GM20000 (cell line): ENCODE measurements around the gene ETFRF1.

Experiments
- DNase-seq: peaks from one replicate; pipeline ENCODE4 v3.0.0; 2012; ENCODE audit warnings: low spot score
- TF ChIP-seq, protein P1 (sequence below): IDR thresholded peaks from 2 replicates; pipeline ENCODE4 v1.5.1; 2012; ENCODE audit warnings: mild to moderate bottlenecking, control low read depth; ENCODE audit errors: extremely low read depth, missing control alignments

Gene ETFRF1

DNA sequence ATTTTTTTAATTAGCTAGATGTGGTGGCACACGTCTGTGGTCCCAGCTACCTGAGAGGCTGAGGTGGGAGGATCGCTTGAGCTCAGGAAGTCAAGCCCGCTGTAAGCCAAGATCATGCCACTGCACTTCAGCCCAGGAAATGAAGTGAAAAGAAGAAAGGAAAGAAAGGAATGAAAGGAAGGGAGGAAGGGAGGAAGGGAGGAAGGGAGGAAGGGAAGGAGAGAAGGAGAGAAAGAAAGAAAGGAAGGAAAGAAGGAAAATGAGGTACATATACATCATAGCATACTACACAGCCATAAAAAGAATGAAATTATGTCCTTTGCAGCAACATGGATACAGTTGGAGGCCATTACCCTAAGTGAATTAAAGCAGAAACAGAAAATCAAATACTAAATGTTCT, 12.3 kb upstream of the ETFRF1 start:
- TF ChIP-seq, protein P1, sequence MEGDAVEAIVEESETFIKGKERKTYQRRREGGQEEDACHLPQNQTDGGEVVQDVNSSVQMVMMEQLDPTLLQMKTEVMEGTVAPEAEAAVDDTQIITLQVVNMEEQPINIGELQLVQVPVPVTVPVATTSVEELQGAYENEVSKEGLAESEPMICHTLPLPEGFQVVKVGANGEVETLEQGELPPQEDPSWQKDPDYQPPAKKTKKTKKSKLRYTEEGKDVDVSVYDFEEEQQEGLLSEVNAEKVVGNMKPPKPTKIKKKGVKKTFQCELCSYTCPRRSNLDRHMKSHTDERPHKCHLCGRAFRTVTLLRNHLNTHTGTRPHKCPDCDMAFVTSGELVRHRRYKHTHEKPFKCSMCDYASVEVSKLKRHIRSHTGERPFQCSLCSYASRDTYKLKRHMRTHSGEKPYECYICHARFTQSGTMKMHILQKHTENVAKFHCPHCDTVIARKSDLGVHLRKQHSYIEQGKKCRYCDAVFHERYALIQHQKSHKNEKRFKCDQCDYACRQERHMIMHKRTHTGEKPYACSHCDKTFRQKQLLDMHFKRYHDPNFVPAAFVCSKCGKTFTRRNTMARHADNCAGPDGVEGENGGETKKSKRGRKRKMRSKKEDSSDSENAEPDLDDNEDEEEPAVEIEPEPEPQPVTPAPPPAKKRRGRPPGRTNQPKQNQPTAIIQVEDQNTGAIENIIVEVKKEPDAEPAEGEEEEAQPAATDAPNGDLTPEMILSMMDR, result no peak
- DNase-seq, result no peak

DNA sequence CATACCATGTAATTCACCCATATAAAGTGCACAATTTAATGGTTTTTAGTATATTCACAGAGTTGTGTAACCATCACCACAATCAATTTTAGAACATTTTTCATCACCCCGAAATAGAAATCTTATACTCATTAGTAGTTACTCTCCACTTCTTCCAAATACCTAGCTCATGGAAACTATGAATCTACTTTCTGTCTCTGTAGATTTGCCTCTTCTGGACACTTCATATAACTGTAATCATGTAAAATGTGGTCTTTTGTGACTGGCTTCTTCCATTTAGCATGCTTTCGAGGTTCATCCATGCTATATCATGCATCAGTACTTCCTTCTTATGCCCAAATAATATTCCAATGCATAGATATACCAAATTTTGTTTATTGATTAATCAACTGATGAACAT, 10.9 kb upstream of the ETFRF1 start:
- no peak for DNase-seq
- TF ChIP-seq, protein P1, result no peak

DNA sequence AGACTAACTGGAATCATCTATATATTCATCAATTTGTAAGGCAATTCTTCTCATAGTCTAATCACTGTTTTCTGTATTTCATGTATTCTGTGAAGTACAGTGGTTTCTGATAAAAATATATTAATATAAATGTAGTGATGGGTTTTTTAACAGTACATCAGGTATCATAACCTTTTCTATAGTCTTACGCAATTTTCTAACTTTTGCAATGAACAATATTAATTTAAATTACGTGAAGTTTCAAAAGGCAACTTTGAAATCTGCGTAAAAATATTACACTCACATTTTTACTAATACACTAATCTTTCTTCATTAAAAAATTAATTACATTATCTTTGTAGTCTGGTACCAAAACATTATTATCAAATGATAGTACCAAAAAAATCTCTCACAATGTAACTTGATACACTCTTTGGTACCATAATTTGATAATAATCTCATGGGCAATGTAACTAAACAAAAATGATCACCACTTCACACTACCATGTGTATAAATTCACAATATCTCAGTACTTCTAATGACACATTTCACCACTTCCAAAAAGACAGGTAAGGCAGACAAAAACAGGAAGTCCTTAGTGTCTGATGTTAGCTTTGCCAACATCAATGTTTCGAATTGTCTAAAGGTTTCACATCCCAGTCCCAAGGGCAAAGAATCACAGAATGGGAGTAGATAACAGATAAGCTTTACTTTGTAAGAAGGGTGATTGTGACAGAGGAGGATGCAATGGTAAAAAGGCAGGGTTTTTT, 8.8 kb upstream of the ETFRF1 start:
- no peak for DNase-seq
- TF ChIP-seq, protein P1, result no peak

DNA sequence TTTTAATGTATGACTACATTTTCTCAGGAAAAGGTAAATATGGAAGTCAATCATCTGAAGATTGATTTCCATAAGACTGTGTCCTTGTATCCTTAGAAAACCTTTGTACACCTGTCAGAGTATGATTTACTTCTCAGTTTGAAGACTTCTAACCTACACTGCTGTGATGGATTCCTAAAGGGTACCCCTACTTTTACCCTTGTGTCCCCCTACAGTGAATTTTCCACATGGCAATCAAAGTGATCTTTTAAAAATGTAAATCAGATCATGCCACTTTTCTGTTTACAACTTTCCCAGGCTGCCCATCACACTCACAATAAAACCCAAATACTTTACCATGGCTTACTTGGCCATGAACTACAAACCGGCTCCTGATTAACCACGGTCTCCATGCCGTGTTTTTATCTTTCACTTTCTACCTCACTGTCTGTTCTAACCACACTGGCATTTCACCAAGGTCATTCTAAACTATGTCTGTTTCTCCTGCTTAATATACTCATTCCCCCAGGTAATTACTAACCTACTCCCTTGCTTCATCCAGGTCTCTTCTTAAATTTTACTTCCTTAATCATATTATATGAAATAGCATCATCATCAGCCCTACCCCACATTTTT, 8.1 kb upstream of the ETFRF1 start:
- TF ChIP-seq, protein P1, result no peak
- peak; percentile 17 for DNase-seq

DNA sequence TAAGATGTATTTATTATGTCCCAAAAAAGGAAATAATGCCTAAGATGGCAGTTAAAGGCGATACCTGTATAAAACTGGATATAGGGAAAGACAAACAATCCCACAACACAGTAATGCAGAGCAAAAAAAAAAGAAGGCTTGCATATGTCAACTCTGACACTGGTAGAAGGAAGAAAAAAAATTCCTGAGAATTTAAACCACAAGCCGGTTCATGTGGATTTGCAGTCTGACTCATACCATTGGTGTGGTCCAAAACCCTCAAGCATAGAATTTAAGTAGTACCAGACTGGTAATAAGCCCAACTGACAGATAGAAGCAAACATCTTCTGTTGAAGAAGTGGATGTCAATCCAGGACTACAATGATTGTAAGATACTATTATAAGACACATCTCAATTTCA, 7.3 kb upstream of the ETFRF1 start:
- no peak for DNase-seq
- TF ChIP-seq, protein P1, result no peak

DNA sequence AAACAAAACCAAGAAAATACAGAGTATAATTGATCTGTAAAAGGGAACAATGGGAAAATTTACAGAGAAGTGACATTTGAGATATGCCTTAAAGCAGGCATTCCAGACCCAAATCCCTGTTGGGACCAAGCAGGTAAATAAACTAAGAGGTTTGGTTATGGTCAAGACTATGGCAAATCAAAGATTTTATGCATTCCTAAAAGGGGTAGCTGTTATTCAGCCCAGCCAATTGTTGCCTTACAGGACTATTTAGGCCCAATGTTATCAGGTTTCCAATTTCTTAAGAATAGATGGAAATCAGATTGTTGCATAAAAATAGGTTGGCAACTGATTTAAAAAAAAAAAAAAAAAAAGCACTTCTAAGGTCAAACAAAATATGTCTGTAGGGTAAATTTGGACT, 5.4 kb upstream of the ETFRF1 start:
- DNase-seq, result no peak
- TF ChIP-seq, protein P1, result no peak

DNA sequence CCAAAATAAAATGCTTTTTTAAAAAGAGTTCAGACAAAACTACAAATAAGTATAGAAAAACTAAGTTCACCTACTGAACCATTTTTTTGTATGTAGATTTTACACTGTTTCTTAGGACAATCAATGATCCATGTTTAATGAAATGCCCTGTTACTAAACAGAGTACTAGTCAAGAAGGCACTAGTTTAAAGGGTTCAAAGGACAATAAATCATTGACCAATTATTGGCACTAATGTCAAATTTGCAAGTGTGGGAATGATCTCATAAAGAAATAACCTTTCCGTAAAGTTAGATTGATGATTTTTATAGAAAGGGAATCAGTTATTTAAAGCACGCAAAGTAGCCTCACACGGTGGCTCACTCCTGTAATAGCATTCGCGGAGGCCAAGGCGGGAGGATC, 4.2 kb upstream of the ETFRF1 start:
- DNase-seq, result no peak
- TF ChIP-seq, protein P1, result no peak
